GM10266 (cell line): Measurements from ENCODE around the gene CKS1B.

ENCODE experiments used
- DNase-seq: peaks from one replicate; pipeline ENCODE4 v3.0.0; 2012; ENCODE audit errors: extremely low spot score
- TF ChIP-seq, protein P1 (sequence below): IDR thresholded peaks from 2 replicates; pipeline ENCODE4 v1.5.1; 2012; ENCODE audit warnings: mild to moderate bottlenecking, low read depth; ENCODE audit not compliant: control insufficient read depth, insufficient read depth; ENCODE audit errors: missing control alignments

The CKS1B gene

DNA sequence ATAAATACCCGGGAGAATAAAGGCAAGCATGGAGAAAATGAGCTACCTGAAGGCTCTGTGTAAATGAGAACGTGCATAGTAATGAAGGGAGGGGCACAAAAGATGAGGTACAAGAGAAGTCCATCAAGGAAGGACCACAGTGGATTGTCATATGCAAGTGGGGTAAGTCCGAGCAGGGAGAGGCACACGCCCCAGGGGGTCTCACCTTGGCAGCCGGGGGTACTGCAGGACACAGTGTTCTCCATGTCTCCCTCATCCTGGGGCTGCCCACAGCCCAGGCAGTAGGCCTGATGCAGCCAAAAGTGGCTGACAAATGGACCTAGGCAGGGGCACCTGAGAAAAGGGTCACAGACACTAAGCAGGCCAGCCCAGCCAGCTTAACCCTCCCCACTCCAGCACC lies 49.1 kb downstream of the CKS1B start:
- DNase-seq, result no peak
- TF ChIP-seq, protein P1, sequence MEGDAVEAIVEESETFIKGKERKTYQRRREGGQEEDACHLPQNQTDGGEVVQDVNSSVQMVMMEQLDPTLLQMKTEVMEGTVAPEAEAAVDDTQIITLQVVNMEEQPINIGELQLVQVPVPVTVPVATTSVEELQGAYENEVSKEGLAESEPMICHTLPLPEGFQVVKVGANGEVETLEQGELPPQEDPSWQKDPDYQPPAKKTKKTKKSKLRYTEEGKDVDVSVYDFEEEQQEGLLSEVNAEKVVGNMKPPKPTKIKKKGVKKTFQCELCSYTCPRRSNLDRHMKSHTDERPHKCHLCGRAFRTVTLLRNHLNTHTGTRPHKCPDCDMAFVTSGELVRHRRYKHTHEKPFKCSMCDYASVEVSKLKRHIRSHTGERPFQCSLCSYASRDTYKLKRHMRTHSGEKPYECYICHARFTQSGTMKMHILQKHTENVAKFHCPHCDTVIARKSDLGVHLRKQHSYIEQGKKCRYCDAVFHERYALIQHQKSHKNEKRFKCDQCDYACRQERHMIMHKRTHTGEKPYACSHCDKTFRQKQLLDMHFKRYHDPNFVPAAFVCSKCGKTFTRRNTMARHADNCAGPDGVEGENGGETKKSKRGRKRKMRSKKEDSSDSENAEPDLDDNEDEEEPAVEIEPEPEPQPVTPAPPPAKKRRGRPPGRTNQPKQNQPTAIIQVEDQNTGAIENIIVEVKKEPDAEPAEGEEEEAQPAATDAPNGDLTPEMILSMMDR, result no peak

DNA sequence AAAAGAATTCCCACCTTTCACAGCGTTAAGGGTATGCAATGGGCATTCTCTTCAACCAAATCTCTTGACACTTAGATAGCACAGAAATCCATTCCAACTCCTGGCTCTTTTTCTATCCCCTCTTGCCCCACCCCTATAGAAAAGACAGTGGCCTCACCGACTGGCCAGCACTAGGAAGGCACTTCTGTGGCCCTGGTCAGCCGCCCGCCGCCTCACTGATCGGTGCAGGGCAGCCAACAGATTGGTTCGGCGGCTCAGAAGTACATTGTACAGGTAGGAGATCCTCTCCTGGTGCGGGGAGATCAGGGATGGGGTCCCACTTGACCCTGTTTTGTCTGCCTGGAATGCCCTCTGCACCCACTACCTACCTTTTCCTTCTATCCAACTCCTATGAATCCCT lies 49.8 kb downstream of the CKS1B start:
- TF ChIP-seq, protein P1, result no peak
- no peak for DNase-seq

DNA sequence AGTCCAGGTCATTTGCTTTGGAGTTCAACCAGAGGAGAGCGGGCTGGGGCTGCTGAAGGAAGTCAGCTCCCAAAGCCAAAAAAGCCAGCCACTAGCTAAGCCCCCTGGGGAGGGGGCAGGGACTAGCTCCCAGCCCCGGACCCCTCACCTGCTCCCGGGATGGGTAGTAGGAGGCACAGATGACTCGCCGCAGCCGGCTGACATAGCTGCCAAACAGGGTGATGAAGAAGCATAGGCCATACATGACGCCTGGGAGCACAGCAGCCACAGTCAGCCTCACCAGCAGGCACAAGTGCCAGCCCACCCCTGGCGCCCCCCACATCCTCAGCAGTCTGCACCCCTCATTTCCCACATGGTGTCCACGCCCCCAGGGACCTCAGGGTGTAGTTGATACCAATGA lies 51.7 kb downstream of the CKS1B start:
- TF ChIP-seq, protein P1, result no peak
- no peak for DNase-seq

DNA sequence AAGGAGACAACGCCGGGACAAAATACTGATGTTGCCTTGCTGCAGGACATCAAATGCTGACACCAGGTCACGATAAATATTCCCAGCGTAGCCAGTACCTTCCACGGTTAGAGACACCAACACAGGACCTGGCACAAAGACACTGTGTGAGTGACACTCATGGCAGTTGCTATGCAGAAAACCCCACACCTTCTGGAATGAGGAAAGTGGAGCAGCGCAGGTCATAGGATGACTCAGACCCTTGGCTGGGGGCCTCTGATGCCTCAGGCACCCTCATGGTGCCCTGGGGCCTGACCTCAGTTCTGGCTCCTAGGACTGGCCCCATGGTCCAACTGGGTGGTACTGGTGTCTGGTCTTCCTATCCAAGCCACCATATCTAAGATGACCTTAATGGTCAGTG lies 52.1 kb downstream of the CKS1B start:
- no peak for DNase-seq
- TF ChIP-seq, protein P1, result no peak
